Epithelial cell of esophagus (primary cell): ENCODE results near the gene NUP93.

Source experiments
- DNase-seq: peaks from one replicate; pipeline ENCODE4 v3.0.0; 2010; ENCODE audit warnings: low read depth
- H3K4me3 ChIP-seq: 2 replicates; pipeline ENCODE4 v1.5.1; 2011; ENCODE audit warnings: mild to moderate bottlenecking, low read length, control low read depth
- CTCF ChIP-seq: IDR thresholded peaks from 2 replicates; pipeline ENCODE4 v1.5.1; 2011; ENCODE audit warnings: low read depth, mild to moderate bottlenecking, low read length, control low read depth, inconsistent platforms; ENCODE audit not compliant: insufficient read depth; ENCODE audit errors: missing control alignments

NUP93 gene

GRCh38 chr16:56781528-56781961 lies 51.6 kb downstream of the NUP93 start:
- DNase-seq = no peak
- TF ChIP-seq CTCF = no peak
- no peak overlapping the region for H3K4me3 ChIP-seq

DNA sequence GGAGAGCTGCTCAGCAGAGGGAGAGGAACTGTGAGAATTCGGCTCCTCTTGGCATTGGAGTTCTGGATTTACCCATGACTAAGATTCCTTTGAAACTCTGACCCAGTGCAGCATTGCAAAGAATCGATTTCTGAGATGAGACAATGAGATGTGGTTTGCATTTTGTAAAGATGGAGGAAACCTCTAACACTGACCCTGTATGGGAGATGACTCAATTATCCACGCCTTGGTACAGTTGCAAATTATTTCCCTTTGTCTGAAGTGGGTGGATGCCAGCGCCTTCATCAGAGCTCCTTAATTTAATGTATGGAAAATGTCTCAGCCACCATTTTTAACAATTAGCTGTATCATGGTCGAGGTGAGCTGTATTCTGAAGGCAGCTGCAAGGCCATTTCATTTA lies 53.4 kb downstream of the NUP93 start:
- H3K4me3 ChIP-seq = no peak overlapping the region
- no peak for TF ChIP-seq CTCF
- no peak for DNase-seq

GRCh38 chr16:56785317-56785716 lies 55.4 kb downstream of the NUP93 start:
- TF ChIP-seq CTCF = no peak
- DNase-seq = no peak
- H3K4me3 ChIP-seq = no peak overlapping the region

- TF ChIP-seq CTCF = no peak
- H3K4me3 ChIP-seq = no peak overlapping the region
- DNase-seq = no peak
Measured at GRCh38 chr16:56787167-56787566, 57.2 kb downstream of the NUP93 start.

DNA sequence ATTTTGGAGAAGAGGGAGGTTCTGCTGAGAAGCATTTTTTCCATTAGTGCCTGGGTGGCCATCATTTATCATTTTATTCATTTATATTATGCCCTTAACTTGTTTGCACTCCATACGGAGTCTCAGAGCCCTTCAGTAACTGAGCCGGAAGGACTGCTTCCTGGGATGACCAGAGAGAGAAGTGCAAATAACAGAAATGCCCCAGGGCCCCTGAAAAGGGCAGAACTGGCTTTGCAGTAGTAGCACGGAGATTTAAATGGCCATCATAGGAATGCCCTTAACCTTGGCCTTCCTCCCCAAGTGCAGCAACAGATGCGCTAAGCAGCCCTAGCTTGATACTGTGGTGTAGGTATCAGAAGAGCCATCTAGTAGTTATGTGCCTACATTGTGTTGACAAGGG lies 58.5 kb downstream of the NUP93 start:
- no peak for DNase-seq
- no peak overlapping the region for H3K4me3 ChIP-seq
- no peak for TF ChIP-seq CTCF

GRCh38 chr16:56789360-56789759 lies 59.4 kb downstream of the NUP93 start:
- H3K4me3 ChIP-seq = no peak overlapping the region
- DNase-seq = peak; percentile 78
- TF ChIP-seq CTCF = peak; percentile 84

DNA sequence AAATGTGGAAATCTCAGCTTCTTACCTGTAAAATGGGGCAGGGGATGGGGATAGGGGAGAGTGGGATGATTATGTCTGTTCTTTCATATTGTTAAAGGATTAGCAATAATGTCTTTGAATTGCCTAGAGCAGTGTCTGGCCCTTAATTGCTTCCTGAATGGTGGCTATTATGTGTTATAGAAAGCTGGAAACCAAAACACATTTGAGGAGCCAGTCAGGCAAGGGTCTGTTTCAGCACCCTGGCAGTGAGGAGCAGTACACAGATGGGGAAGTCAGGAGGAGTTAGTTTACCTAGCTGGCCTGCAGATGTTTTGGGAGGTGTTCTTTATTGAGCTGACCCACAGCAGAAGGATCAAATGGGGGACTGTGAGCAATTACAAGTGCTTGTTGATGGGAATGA lies 63.0 kb downstream of the NUP93 start:
- no peak overlapping the region for H3K4me3 ChIP-seq
- TF ChIP-seq CTCF = no peak
- no peak for DNase-seq
